NCI-H82 (cell line): ENCODE results near the gene SDF2L1.
"Not testable (repeated sequence)": the region's sequence is repeated elsewhere in the genome, so short reads cannot be mapped to it uniquely, and the experiment has no call there.

Experiments used
- DNase-seq: peaks from one replicate; lab custom pipeline; 2025; lab: John Stamatoyannopoulos, UW

Gene SDF2L1

DNA sequence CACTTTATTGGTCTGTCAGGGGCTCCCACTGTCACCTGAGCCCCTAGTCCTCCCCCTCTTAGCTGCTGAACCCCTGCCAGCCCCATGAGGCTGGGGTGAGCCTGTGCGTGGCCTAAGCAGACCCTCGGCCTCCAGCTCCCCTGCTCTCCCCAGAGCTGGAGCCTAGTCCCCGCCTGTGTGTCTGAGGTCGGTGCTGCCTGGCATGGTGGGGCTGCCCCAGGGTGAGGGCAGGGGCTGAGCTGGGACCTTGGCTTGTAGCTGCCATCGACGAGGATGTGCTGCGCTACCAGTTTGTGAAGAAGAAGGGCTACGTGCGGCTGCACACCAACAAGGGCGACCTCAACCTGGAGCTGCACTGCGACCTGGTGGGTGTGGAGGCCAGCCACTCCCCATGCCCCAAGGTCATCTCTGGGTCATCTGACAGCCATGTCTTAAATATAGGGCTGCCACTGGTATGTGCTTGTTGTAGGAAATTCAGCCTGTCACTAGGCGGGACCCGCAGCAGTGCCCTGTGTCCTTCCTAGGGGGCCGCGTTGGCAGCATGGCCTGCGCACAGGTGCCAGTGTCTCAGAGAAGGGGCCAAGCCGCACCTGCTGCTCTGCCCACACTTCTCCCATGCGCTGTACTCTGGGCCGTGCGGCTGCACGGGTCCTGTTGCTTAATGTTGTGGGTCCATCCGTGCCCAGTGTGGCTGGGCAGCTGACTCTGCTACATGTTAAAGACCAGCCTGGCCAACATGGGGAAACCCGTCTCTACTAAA is 44.7 kb downstream of the SDF2L1 start:
- DNase-seq, result no peak

DNA sequence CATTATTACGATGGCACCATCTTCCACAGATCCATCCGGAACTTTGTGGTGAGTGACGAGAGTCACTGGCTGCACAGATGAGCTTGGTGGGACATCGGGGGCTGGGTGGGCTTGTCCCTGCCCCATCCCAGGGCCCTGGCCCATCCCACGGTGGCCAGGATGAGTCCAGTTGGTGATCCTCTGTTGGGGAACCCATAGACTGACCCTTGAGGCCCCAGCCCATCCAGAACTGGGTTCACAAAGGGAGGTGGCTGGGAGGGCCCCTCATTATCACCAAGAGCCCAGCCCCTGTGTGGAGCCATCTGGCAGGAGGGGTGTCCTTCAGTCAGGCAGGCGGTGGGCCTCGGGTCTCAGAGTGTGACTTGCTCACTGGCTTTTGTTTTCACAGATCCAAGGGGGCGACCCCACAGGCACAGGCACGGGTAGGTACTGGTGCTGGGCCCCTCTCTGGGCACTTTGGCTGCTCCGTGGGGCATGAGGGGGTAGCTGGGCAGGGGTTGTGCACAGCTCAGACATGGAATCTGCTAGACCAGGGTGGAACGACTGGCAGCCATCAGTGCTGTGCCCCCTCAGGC is 45.7 kb downstream of the SDF2L1 start:
- no peak for DNase-seq

DNA sequence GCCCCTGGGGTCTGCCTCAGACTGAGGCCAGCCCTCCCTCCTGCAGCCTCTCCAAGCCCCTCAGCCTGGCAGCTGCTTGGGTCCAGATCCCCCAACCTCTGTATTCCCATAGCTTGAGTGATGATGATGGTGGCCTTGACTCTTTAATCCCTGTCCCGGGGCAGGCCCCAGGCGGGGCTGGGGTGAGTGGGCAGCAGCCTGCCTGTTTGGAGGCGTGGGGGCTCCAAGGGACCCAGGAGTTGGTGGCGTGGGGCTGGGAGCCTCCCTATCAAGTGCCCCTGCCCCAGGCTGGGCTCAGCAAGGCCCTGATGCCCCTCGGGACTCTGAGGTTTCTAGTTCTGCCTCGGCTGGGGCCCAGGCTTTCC is 46.2 kb downstream of the SDF2L1 start:
- DNase-seq, result no peak

DNA sequence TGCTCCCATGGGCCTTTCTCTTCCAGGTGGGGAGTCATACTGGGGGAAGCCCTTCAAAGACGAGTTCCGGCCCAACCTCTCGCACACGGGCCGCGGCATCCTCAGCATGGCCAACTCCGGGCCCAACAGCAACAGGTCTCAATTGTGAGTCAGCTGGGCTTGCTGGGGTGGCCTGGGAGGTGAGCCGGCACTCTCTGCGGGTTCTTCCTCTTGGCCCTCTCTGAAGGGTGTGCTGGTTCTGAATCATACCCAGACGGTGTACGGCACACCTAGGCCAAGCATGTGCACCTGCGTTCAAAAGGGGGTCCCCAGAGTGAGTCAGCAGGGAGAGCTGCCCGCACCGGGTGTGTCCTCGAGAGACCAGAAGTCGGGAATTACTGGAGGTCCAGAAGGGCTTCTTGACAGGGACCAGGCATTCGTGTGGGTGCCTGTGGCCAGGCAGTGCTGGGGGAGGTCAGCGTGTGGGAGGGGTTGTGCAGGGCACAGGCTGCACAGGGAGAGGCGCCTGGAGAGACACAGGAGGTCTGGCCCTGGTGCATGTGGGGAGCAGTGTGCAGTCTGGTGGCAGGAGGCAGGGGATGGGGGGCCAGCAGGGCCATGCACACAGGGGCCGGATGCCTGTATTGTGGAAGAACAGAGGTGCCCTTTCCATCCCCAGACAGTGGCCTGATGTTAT is 46.7 kb downstream of the SDF2L1 start:
- DNase-seq, result no peak

DNA sequence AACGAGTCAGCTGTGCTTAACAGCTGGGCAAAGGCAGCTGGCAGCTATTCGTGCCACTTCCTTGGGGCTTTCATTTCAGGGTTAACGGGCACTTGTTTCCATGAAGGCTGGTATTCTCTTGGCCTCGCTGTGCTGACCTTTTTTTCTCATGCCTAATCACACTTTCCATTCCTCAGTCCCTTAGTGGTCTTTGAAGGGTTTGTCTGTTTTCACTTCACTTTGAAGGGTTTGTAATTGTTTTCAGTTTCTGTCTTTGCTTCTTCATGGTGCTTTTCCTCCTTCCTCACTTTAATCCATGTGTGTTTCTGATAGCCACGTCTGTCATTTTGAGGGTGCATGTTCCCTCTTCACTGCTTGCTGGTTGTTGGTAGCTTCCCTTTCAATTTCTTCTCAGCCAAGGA is 48.3 kb downstream of the SDF2L1 start:
- DNase-seq, result no peak

DNA sequence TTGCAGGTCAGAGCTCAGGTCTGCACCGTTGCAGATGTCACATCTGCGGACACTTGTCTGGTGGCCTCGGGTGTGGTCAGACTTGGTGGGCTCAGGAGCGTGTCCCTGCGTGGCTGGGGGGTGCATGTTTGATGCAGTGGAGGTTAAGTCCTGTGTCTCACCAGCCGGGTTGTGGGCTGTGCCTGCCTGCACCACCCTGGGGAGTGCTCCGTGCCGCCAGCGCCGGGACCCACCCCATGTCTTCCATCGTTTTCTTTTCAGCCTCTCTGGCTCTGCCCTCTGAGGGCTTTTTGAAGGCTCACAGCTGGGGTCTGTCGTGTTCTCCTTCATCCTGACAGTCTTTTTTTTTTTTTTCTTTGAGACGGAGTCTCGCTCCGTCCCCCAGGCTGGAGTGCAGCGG is 49.7 kb downstream of the SDF2L1 start:
- DNase-seq, result no peak

DNA sequence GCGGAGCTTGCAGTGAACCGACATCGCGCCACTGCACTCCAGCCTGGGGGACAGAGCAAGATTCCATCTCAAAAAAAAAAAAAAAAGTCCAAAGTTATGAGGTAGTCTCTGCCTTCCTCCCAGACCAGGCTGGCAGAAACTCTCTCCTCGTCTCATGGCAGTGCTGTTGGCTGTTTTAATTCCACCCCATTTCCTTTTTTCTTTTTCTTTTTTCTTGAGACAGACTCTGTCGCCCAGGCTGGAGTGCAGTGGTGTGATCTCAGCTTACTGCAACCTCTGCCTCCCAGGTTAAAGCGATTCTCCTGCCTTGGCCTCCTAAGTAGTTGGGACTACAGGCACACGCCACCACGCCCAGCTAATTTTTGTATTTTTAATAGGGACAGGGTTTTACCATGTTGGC is 50.8 kb downstream of the SDF2L1 start:
- DNase-seq, result not testable (repeated sequence)

DNA sequence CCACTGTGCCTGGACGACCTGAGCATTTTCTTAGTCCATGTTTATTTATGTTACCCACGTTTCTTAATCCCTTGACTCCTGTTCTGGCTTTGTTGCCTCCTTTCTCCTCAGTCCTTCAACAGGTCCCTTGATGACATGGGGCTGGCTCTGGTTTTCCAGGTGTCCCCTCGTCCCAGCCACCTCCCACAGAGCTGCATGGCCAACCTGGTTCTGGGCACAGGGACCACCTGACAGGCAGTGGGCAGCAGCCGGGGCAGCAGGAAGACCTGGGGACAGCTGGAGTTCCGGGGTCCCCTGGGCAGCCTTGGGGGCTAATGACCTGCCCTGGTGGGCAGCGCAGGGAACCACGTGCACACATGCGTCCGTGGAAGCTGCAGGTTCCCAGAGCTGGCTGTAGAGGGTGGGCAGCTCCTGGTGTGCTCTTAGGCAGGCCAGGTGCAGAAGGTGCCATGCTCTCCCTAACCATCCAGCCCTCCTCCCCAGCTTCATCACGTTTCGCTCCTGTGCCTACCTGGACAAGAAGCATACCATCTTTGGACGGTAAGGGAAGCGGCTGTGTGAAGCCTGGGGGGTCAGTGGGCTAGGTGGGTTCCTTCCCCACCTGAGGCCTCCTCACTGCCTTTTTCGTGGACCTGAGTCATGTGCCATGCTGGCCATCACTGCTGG is 51.4 kb downstream of the SDF2L1 start:
- DNase-seq, result no peak
